Measurements from ENCODE around the gene TMEM185B. TPM values are rescaled to one million over a fixed set of nuclear protein-coding genes. Genes with fewer than 3 reads are reported as not detected.

TMEM185B gene
- total RNA-seq, 1 donor from 2014 or later: 36.4 TPM

DNA sequence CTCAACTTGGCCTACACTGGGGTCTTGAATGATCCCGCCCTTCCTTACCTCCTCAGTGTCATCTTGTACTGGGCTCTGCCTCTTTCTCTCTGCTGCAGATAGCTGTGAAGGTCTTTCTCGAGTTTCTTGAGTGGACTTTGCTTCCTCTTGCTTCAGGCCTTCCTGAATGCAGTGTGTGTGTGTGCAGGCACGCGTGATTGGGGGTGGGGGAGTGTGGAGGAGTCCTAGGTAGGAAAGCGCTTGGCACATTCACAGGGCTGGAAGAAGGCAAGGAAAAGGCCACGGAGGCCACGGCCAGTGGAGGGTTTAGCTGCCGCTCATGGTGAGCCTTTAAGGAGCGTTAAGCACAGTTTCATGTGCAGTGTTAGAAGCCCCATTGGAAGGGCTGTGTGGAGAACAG lies 35.0 kb upstream of the TMEM185B start:
- Mint-ChIP-seq H3K27me3 (ENCODE audit: low read depth) (no peaks in the 10 kb centered on the region), H3K4me3 (ENCODE audit: unreplicated experiment) (no peak overlapping the region), H3K27ac (ENCODE audit: unreplicated experiment) (no peak overlapping the region)

DNA sequence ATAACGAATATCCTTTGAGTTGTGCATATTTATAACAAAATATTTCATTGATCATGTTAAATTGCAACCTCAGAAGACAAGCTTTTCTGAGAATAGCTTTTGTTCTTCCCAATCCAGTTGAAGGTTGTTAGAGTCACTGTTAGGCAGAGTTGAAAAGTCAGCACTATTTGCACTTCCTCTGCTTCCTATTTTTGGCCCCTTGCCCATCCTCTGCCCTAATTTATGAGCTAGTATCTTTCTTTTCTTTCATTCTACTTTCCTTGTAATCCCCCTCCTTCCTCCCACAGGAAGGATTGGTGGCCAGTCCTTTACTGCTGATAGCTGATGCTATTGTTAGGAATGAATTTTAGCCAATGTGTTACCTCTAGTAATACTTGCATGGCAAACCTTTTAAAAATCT lies 34.3 kb upstream of the TMEM185B start:
- Mint-ChIP-seq H3K36me3 (ENCODE audit: low read depth) (peaks cover 7% of the 10 kb centered on the region), H3K9me3 (ENCODE audit: low read depth) (peaks cover 7% of the 10 kb centered on the region), H3K27ac (ENCODE audit: unreplicated experiment) (no peak overlapping the region), H3K4me3 (ENCODE audit: unreplicated experiment) (no peak overlapping the region), H3K27me3 (ENCODE audit: low read depth) (no peaks in the 10 kb centered on the region), H3K4me1 (ENCODE audit: low read depth) (peaks cover 18% of the 10 kb centered on the region)
- TF ChIP-seq CTCF (IDR thresholded peaks at IDR 0.05): no peak
- no peak for DNase-seq (ENCODE audit: low spot score)

More for the DNA sequence above, 35.0 kb upstream of the TMEM185B start:
- DNase-seq (ENCODE audit: low spot score): no peak
- Mint-ChIP-seq H3K36me3 (ENCODE audit: low read depth) (peaks cover 7% of the 10 kb centered on the region), H3K4me1 (ENCODE audit: low read depth) (peaks cover 18% of the 10 kb centered on the region), H3K9me3 (ENCODE audit: low read depth) (peaks cover 7% of the 10 kb centered on the region)
- TF ChIP-seq CTCF (IDR thresholded peaks at IDR 0.05): no peak

DNA sequence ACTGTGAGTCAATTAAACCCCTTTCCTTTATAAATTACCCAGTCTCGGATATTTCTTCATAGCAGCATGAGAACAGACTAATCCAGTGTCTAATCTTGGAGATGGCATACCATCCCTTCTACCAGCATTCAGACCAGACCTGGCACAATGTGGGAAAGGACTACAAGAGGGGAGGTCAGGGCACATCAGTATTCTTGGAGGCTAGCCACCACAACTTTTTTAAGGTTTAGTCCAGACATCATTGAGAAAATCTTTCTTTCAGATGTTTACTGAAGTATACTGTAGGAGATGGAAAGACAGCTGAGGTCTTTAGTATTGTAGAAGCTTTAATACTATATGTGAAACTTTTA lies 33.4 kb upstream of the TMEM185B start:
- Mint-ChIP-seq H3K27ac (ENCODE audit: unreplicated experiment) (no peak overlapping the region), H3K9me3 (ENCODE audit: low read depth) (peaks cover 7% of the 10 kb centered on the region), H3K36me3 (ENCODE audit: low read depth) (peaks cover 7% of the 10 kb centered on the region), H3K4me3 (ENCODE audit: unreplicated experiment) (no peak overlapping the region), H3K27me3 (ENCODE audit: low read depth) (no peaks in the 10 kb centered on the region), H3K4me1 (ENCODE audit: low read depth) (peaks cover 26% of the 10 kb centered on the region)
- no peak for DNase-seq (ENCODE audit: low spot score)
- TF ChIP-seq CTCF (IDR thresholded peaks at IDR 0.05): no peak

DNA sequence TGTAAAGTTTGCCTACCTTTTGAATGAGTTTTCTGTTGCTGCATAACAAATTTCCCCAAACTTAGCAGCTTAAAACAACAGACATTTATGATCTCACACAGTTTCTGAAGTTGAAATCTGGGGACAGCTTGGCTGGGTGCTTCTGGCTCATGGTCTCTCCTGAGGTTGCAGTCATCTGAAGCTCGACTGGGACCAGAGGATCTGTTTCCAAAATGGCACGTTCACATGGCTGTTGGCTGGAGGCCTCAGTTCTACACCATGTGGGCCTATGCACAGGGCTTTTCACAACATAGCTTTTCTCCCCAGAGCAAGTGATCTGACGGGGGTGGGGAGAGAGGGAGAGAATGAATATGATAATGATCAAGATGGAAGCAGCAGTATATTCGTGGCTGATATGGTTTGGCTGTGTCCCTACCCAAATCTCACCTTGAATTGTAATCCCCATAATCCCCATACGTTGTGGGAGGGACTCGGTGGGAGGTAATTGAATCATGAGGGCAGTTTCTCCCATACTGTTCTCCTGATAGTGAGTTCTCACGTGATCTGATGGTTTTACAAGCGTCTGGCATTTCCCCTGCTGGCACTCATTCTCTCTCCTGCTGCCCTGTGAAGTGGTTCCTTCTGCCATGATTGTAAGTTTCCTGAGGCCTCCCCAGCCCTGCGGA lies 32.9 kb upstream of the TMEM185B start:
- peaks cover 7% of the 10 kb centered on the region for H3K36me3 Mint-ChIP-seq (ENCODE audit: low read depth)
- peaks cover 7% of the 10 kb centered on the region for H3K9me3 Mint-ChIP-seq (ENCODE audit: low read depth)
- no peak for DNase-seq (ENCODE audit: low spot score)
- H3K4me3 Mint-ChIP-seq (ENCODE audit: unreplicated experiment): no peak overlapping the region
- no peak for TF ChIP-seq CTCF (IDR thresholded peaks at IDR 0.05)
- no peak overlapping the region for H3K27ac Mint-ChIP-seq (ENCODE audit: unreplicated experiment)
- peaks cover 27% of the 10 kb centered on the region for H3K4me1 Mint-ChIP-seq (ENCODE audit: low read depth)
- no peaks in the 10 kb centered on the region for H3K27me3 Mint-ChIP-seq (ENCODE audit: low read depth)

GRCh38 chr2:120255071-120255470 lies 31.9 kb upstream of the TMEM185B start:
- DNase-seq (ENCODE audit: low spot score): no peak
- H3K9me3 Mint-ChIP-seq (ENCODE audit: low read depth): no peaks in the 10 kb centered on the region
- TF ChIP-seq CTCF (IDR thresholded peaks at IDR 0.05): no peak
- H3K4me3 Mint-ChIP-seq (ENCODE audit: unreplicated experiment): no peak overlapping the region
- peaks cover 4% of the 10 kb centered on the region for H3K36me3 Mint-ChIP-seq (ENCODE audit: low read depth)
- H3K27ac Mint-ChIP-seq (ENCODE audit: unreplicated experiment): no peak overlapping the region
- H3K27me3 Mint-ChIP-seq (ENCODE audit: low read depth): no peaks in the 10 kb centered on the region
- H3K4me1 Mint-ChIP-seq (ENCODE audit: low read depth): peaks cover 27% of the 10 kb centered on the region
